CD4-positive, alpha-beta T cell treated with Interleukin-21 for 1 hour (primary cell): Measurements from ENCODE around the gene DHDH.
A peak's percentile ranks its signal among the peaks of the same experiment; 100 is the strongest.
"Not testable (repeated sequence)": the region's sequence is repeated elsewhere in the genome, so short reads cannot be mapped to it uniquely, and the experiment has no call there.

ENCODE experiments used
- DNase-seq: peaks from one replicate; pipeline ENCODE4 v3.0.0-alpha.2; 2020

DHDH gene

GRCh38 chr19:48933382-48933932 lies at the start of gene DHDH:
TSS of gene DHDH (plus strand) at chr19:48933699. CDS start at chr19:48933722, 23 bp downstream.
- peak; percentile 93 for DNase-seq

- peak; percentile 39 for DNase-seq
Measured at GRCh38 chr19:48883726-48884125, 49.8 kb upstream of the DHDH start.

GRCh38 chr19:48887861-48888612 lies 45.5 kb upstream of the DHDH start:
- no peak for DNase-seq

- DNase-seq: not testable (repeated sequence)
Measured at GRCh38 chr19:48889496-48889895, 44.0 kb upstream of the DHDH start.

- no peak for DNase-seq
Measured at GRCh38 chr19:48890551-48890950, 42.9 kb upstream of the DHDH start.

- no peak for DNase-seq
Measured at GRCh38 chr19:48895226-48895625, 38.3 kb upstream of the DHDH start.

- peak; percentile 61 for DNase-seq
Measured at GRCh38 chr19:48896191-48896720, 37.2 kb upstream of the DHDH start.

- DNase-seq: no peak
Measured at GRCh38 chr19:48897181-48897580, 36.3 kb upstream of the DHDH start.

GRCh38 chr19:48899386-48899749 lies 34.1 kb upstream of the DHDH start:
- not testable (repeated sequence) for DNase-seq

- peak; percentile 99 for DNase-seq
Measured at GRCh38 chr19:48899781-48900476, 33.6 kb upstream of the DHDH start, which contains the start of gene NUCB1. TSS of gene NUCB1 (plus strand) at chr19:48900312. CDS start at chr19:48900797, 485 bp downstream.

GRCh38 chr19:48900477-48901406 lies 32.8 kb upstream of the DHDH start:
- peak; percentile 58 for DNase-seq

- DNase-seq: not testable (repeated sequence)
Measured at GRCh38 chr19:48902291-48902690, 31.2 kb upstream of the DHDH start.

- DNase-seq: not testable (repeated sequence)
Measured at GRCh38 chr19:48903788-48904187, 29.7 kb upstream of the DHDH start.

GRCh38 chr19:48905664-48906063 lies 27.8 kb upstream of the DHDH start:
- no peak for DNase-seq

- DNase-seq: no peak
Measured at GRCh38 chr19:48906324-48906723, 27.2 kb upstream of the DHDH start.

- no peak for DNase-seq
Measured at GRCh38 chr19:48907671-48908070, 25.8 kb upstream of the DHDH start.

- DNase-seq: not testable (repeated sequence)
Measured at GRCh38 chr19:48909424-48910077, 23.9 kb upstream of the DHDH start.

- no peak for DNase-seq
Measured at GRCh38 chr19:48910803-48911202, 22.7 kb upstream of the DHDH start.

GRCh38 chr19:48913114-48913889 lies 20.2 kb upstream of the DHDH start:
- peak; percentile 40 for DNase-seq

GRCh38 chr19:48914181-48914580 lies 19.3 kb upstream of the DHDH start:
- DNase-seq: no peak

GRCh38 chr19:48915757-48916156 lies 17.7 kb upstream of the DHDH start:
- DNase-seq: no peak
